Erythroblast (primary cell): ENCODE results near the gene HDAC4.

Experiments
- DNase-seq, 2 experiments: peaks; one replicate each; lab custom pipeline; 2025; lab: John Stamatoyannopoulos, UW
- GATA1 ChIP-seq: IDR thresholded peaks from 2 replicates; pipeline ENCODE4 v1.6.1; 2011; ENCODE audit warnings: low read depth, mild to moderate bottlenecking, control low read depth, low read length, moderate library complexity
- POLR2A ChIP-seq: IDR thresholded peaks from 2 replicates; pipeline ENCODE4 v1.6.1; 2011; ENCODE audit warnings: mild to moderate bottlenecking, low read length

HDAC4 gene

DNA sequence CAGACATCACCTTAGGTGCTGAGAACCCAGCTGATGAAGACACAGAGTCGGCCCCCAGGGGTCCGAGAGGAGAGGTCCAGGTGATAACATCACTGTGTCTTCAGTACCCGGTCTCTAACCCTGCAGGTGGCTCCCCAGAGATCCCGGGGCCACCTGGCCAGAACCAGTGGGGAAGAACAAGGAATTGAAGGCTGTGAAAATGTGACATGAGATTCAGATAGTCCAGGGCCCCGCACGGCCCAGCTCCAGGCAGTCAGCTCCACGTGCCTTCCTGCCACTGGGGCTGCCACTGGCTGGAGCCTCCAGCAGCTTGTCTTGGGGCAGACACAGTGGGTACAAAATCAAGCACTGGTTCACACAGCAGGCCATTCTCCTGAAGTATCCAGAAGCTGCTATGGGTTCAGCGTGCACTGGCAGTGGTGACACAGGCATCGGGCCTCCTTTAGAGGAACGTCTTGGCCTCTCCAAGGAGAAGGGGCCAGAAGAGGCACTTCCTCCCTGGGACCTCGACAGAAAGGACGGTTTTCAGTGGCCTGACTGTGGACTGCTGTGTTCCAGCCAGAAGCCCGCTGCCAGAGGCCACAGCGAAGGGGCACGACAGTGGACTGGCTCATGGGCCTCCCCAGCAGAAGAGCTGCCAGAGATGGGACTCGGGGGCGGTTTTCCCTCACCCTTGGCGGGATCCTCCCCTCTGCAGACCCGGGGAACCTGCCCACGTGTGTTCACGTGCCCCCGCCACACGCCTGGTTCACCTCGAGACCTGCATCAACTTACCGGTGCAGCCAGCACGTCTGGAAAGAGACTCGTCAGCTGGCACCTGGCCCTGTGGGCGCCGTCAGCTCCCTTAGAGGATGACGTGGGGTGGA is 150.4 kb downstream of the HDAC4 start:
- TF ChIP-seq GATA1 (no peak), POLR2A (no peak)
- no peak for DNase-seq

DNA sequence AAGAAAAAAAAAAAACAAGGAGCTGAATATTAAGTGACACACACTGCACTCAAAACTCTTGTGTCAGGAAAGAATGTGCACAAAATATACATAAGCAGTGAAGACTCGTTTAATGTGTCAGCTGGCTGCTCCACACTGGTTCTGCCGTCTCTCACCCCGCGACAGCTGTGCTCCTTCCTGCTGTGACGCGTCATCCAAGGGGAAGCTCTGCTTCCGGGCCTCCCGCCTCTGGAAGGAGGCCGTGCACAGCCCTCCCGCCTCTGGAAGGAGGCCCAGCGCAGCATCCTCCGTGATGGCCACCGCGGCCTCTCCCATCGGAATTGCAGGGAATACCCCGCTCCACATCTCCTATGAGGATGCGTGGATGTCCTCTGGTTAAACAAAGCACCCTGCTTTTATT is 151.0 kb downstream of the HDAC4 start:
- no peak for DNase-seq
- TF ChIP-seq GATA1 (no peak), POLR2A (no peak)

DNA sequence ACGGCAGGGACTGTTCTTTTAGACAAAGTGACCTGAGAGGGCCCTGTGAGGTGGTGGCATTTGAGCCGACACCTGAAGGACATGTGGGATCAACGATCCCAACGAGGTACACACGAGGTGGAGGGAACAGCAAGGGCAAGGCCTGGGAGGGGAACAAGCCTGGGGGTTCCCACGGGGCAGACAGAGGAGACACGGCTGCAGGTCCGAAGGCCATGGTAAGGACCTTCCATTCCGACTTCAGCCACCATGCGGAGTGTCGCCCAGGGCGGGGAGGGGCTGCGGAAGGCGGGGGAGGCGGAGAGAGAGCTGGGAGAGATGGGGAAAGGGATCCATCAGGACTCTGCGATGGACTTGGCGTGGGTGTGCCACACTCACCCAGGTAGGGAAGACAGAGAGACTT is 151.8 kb downstream of the HDAC4 start:
- DNase-seq, result no peak
- TF ChIP-seq POLR2A, result no peak
- TF ChIP-seq GATA1, result no peak

DNA sequence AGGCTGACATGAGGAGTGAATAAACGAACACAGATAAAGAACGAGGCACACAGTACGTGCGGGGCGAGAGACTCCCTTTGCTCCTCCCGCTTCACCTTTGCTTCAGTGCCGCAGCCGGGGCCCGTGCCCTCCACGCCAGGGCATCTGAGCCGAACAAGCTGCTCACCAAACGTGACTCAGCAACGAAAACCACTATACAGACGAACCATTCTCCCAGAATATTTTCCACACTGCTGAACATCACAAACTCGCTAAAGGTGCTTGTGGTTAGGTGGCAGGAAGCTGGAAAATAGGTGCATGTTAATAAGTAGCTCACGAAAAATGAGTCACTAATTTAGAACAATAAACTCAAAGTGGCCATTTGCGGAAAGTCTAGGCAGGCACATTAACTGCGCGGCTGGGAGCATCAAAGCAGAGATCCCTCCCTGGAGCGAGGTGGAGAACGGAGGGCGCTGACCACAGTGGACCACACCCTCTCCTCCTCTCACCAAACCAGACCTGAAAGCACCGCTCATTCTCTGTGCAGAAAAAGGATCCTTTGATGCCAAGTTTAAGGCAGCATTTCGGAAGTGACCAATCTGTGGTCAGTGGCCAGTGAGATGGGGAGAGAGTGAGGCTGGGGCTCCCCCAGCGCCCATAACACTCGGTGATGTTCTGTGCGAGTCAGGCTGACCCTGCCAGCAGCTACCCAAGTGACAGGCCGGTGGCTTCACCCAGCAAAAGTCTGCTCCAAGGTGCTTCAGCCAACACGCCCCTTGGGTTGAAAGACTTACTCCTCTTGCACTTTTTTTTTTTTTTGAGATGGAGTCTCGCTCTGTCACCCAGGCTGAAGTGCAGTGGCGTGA is 153.2 kb downstream of the HDAC4 start:
- no peak for DNase-seq
- TF ChIP-seq POLR2A, result no peak
- TF ChIP-seq GATA1, result no peak

DNA sequence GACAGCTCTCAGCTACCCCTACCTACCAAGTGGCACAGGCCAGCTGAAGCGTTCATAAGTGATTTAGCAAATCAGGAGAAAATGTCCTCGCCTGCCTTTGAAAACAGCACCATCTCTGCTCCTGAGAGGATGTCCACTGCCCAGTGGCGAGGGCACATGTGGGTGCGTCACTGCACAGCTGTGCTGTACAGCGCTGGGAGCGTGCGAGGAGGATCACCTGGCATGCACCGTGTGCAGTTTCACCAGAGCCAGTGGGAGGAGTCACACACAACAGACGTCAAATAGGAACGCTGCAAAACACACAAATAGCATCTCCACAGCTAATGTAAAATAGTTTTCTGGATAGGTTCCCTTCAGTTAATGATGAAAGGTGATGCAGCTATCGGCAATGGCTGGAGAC is 154.1 kb downstream of the HDAC4 start:
- TF ChIP-seq GATA1, result no peak
- TF ChIP-seq POLR2A, result no peak
- DNase-seq, result no peak

DNA sequence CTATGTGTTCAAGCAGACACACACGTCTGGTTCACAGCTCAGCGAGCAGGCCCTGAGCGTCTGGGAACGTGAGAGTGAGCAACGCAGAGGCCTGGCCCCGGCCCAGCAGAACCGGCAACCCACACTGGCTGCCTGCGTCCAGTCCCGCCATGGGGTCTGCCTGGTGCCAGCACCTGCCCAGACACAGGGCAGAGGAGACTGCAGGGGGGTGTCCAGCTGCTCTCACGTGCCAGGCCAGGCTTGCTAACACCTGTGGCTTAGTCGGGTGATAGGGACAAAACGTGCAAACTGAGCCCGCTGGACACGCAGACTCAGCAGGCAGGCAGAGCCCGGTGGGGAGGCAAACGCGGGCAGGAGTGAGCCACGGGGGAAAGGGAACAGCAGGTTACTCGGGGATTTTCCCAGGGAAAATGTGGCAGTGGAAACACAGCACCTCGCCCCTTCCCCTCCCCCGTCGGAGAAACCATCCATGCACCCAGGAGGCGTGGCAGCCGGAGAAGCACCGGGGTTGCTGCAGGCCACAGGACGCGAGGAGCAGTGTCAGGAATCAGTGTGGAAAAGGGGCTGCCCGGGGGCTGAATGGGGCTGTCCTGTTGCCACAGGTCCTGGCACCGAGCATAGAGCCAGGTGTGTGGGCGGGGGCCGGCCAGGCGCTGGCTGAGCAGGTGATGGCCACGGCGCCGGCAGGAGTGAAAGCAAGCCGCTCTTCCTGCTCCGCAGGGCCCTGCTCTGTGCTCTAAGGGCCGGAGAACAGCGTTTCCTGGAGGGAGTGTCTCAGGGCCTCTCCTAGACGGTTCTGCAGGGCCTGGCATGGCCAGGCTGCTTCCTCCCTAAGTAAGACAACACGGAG is 154.7 kb downstream of the HDAC4 start:
- no peak for DNase-seq
- no peak for TF ChIP-seq POLR2A
- TF ChIP-seq GATA1, result no peak

DNA sequence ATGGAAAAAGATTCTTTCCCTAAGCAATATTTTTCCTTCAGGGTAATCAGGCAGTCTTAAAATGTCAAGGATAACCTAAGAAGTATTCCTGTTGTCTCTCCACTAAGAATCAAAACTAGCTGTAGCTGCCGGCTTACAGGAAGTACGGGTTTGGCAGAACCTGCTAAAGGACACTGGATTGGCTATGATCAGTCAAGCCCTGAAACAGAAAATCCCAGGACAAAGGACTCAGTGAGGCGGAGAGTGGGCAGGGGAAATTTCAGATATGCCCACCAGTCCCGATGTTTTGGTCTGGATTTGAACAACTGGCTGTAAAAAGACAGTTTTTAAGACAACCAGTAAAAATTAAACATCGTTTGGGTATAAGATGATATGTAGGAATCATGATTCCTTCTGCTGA is 155.7 kb downstream of the HDAC4 start:
- TF ChIP-seq POLR2A (no peak), GATA1 (no peak)
- DNase-seq, result no peak

DNA sequence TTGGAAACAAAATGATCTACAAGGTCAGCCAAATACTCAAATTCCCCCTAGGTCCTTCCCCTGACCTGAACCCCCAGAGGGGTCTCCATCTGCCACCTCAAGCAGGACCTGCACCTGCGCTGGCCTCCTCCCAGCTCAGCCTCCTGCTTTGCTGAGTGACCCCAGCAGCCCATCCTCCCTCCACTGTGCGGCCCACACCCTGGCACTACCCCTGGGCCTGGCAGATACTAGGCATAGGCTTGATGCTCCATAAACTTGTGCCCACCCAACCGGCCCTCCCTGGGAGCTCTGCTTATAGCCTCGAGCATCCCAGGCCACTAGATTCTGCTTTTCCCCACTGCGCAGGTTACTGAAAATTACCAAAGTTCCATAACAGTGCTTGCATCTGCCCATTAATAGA is 156.2 kb downstream of the HDAC4 start:
- no peak for TF ChIP-seq POLR2A
- TF ChIP-seq GATA1, result no peak

DNA sequence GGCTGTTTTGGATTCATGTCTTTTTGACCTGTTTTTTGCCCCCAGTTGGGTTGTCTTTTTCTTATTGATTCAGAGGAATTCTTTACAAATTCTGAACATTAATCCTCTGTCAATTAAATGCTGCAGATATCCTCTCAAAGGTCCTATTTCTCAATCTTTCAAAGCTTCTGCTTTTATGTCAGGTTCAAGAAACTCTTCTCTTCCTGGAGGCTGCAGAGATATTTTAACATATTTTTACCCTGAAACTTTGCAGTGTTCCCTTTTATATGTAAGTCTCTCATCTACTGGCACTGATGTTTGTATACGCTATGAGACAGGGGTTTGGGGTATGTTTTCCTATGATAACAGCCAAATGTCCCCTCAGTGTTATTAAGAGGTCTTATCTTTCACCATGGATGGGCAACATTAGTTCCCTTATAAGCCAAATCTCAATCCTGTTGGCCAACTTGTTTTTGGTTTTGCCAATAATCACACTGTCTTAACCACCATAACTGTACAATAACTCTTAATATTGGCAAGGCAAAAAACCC is 159.3 kb downstream of the HDAC4 start:
- DNase-seq, result no peak

More for the DNA sequence above, 156.2 kb downstream of the HDAC4 start:
- no peak for DNase-seq

DNA sequence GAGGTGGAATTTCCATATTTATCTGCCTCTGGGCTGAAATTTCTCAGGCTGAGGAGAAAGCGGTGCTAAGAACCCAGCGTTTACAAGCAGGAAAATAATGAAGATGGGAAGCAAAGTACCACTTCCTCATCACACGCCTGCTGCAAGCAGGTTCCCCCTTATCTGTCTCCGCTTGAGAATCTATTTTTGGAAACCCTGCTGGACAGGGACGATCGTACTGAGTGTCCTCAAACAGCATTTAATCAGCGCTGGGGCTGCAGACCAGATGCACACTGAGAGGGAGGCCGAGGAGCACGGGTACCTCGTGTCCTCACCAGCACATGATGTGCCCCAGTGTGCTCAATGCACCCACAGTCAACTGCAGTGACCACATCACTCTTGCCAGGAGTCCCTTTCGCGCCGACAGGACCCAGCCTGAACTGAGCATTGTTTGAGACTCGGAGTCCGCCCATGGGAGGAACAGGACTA is 160.4 kb downstream of the HDAC4 start:
- no peak for DNase-seq
- TF ChIP-seq POLR2A (no peak), GATA1 (no peak)

More for the DNA sequence above, 159.3 kb downstream of the HDAC4 start:
- no peak for TF ChIP-seq GATA1
- TF ChIP-seq POLR2A, result no peak

DNA sequence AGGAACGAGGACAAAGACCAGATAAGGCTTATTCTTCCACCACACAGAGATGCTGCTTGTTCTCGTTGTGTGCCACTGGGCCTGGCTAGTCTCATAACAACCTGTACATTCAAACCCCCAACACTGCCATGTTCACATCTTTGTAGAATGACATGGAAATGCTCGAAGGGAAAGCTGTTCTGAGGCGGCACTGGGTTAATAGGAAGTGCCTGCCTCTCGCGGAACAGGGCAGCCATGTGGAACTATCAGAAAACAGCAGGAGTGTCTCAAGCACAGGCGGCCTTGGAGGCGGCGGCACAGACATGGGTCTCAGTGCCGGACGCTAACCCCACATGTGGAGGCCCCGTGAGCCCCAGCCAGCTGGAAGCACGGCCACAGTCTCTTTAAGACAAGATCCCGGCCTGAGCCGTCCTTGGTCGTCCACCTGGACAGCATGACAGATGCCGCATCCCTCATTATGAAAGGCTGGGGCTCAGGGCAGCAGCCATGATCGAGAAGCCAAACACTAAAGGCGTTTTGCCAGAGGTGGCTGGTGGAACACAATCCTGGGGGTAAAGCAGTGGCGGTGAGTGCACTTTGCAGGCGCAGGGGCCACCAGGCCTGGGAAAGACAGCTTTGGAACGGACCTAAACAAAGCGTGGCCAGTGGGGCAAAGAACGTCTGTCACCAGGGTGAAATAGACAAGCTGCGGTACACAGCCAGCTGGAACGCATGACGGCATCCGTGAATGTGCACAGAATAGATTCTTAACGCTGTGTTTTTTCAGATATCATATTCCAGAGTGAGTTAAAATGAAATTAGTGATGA is 161.0 kb downstream of the HDAC4 start:
- no peak for TF ChIP-seq POLR2A
- TF ChIP-seq GATA1, result no peak
- DNase-seq, result no peak

DNA sequence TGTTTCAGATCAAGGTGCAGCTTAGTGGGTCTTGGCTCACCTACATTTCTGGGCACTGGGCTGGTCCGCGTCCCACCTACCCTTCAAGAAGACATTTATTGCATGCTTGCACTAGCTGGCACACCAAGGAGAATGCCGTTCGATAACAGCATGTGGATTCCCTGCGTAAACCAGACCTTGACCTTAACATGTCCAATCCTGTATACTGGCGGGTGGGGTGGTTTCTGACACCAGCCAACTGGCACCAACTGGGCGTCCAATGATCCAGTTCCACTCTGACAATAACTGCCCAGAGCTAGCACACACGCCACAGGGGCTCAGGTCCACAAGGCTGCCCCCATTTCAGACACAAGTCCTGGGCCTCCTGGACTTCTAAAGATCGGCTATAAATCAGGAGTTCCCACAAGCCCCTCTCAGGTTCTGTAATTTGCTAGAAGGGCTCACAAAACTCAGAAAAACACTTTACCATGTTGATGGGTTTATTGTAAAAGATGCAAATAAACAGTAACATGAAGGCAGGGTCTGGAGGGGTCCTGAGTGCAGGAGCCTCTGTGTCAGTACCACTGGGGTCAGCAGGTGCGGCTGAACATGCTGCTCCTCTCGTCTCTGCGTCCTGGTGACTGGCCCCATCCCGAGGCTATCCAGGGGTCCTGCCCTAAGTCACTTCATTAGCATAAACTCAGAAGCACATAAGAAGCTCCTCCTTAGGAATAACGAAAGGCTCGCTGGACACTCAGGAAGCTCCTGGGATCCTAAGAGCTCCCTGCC is 161.8 kb downstream of the HDAC4 start:
- TF ChIP-seq GATA1, result no peak
- no peak for TF ChIP-seq POLR2A
- no peak for DNase-seq
